GM04504 (cell line): Measurements from ENCODE around the gene TEX28.
"Not testable (repeated sequence)": the region's sequence is repeated elsewhere in the genome, so short reads cannot be mapped to it uniquely, and the experiment has no call there.

Experiments
- DNase-seq: peaks from one replicate; pipeline ENCODE4 v3.0.0-alpha.2; 2012; ENCODE audit warnings: low read depth

Gene TEX28

GRCh38 chrX:154294791-154295574 lies at the start of gene TEX28:
TEX28 (minus strand) TSS chrX:154295124; CDS start chrX:154292117, 3,007 bp downstream.
- DNase-seq: no peak

- not testable (repeated sequence) for DNase-seq
Measured at GRCh38 chrX:154343620-154344019, 48.7 kb upstream of the TEX28 start.

- not testable (repeated sequence) for DNase-seq
Measured at GRCh38 chrX:154343063-154343462, 48.1 kb upstream of the TEX28 start.

GRCh38 chrX:154341399-154342298 lies 46.7 kb upstream of the TEX28 start:
- DNase-seq: not testable (repeated sequence)

GRCh38 chrX:154334496-154334895 lies 39.6 kb upstream of the TEX28 start:
- no peak for DNase-seq

GRCh38 chrX:154333837-154334271 lies 38.9 kb upstream of the TEX28 start:
- no peak for DNase-seq

- no peak for DNase-seq
Measured at GRCh38 chrX:154333116-154333515, 38.2 kb upstream of the TEX28 start.

- no peak for DNase-seq
Measured at GRCh38 chrX:154332561-154332960, 37.6 kb upstream of the TEX28 start.

- no peak for DNase-seq
Measured at GRCh38 chrX:154329294-154329693, 34.4 kb upstream of the TEX28 start.

- DNase-seq: no peak
Measured at GRCh38 chrX:154328646-154329045, 33.7 kb upstream of the TEX28 start.

GRCh38 chrX:154327038-154327820 lies 32.3 kb upstream of the TEX28 start:
- no peak for DNase-seq

GRCh38 chrX:154325541-154325940 lies 30.6 kb upstream of the TEX28 start:
- no peak for DNase-seq

- DNase-seq: no peak
Measured at GRCh38 chrX:154323537-154323936, 28.6 kb upstream of the TEX28 start.

GRCh38 chrX:154322890-154323289 lies 28.0 kb upstream of the TEX28 start:
- DNase-seq: no peak

GRCh38 chrX:154321594-154321993 lies 26.7 kb upstream of the TEX28 start:
- DNase-seq: no peak

GRCh38 chrX:154321152-154321551 lies 26.2 kb upstream of the TEX28 start:
- DNase-seq: no peak

GRCh38 chrX:154320406-154320805 lies 25.5 kb upstream of the TEX28 start:
- no peak for DNase-seq

- DNase-seq: no peak
Measured at GRCh38 chrX:154317391-154317995, 22.6 kb upstream of the TEX28 start.

- no peak for DNase-seq
Measured at GRCh38 chrX:154315416-154315815, 20.5 kb upstream of the TEX28 start.

GRCh38 chrX:154313147-154313546 lies 18.2 kb upstream of the TEX28 start:
- no peak for DNase-seq

GRCh38 chrX:154312116-154312515 lies 17.2 kb upstream of the TEX28 start:
- no peak for DNase-seq
